ENCODE results near the gene ALDH1A2. TPM values are rescaled to one million over a fixed set of nuclear protein-coding genes. Genes with fewer than 3 reads are reported as not detected.
"Not testable (repeated sequence)": the region's sequence is repeated elsewhere in the genome, so short reads cannot be mapped to it uniquely, and the experiment has no call there.

Gene ALDH1A2
- total RNA-seq, 1 donor from 2014 or later = 7.1 TPM

- intact Hi-C loops (cut with DNase I) = no loop called here
- ATAC-seq (no peak), DNase-seq (ENCODE audit: low spot score) (no peak)
These were observed 49.9 kb downstream of the ALDH1A2 start for GRCh38 chr15:58015565-58015964.

GRCh38 chr15:58014470-58014869, 51.0 kb downstream of the ALDH1A2 start:
- ATAC-seq = no peak
- intact Hi-C loops (cut with DNase I) = no loop called here
- no peak for DNase-seq (ENCODE audit: low spot score)

GRCh38 chr15:58014040-58014439, 51.5 kb downstream of the ALDH1A2 start:
- no peak for ATAC-seq
- no peak for DNase-seq (ENCODE audit: low spot score)
- intact Hi-C loops (cut with DNase I) = no loop called here

- intact Hi-C loops (cut with DNase I) = no loop called here
- DNase-seq (ENCODE audit: low spot score) (no peak), ATAC-seq (no peak)
These were observed 54.5 kb downstream of the ALDH1A2 start for GRCh38 chr15:58010983-58011382.

GRCh38 chr15:58003810-58004209, 61.7 kb downstream of the ALDH1A2 start:
- intact Hi-C loops (cut with DNase I) = no loop called here
- ATAC-seq (no peak), DNase-seq (ENCODE audit: low spot score) (no peak)

- intact Hi-C loops (cut with DNase I) = no loop called here
- no peak for DNase-seq (ENCODE audit: low spot score)
- ATAC-seq = no peak
These were observed 63.0 kb downstream of the ALDH1A2 start for GRCh38 chr15:58002338-58003126.

- ATAC-seq; DNase-seq (ENCODE audit: low spot score); intact Hi-C loops (cut with DNase I): not testable (repeated sequence)
These were observed 65.8 kb downstream of the ALDH1A2 start for GRCh38 chr15:57999699-58000098.

GRCh38 chr15:57996561-57996960, 69.0 kb downstream of the ALDH1A2 start:
- intact Hi-C loops (cut with DNase I) = no loop called here
- no peak for DNase-seq (ENCODE audit: low spot score)
- ATAC-seq = no peak

- intact Hi-C loops (cut with DNase I) = no loop called here
- DNase-seq (ENCODE audit: low spot score) = no peak
- ATAC-seq = no peak
These were observed 71.1 kb downstream of the ALDH1A2 start for GRCh38 chr15:57994221-57995049.

- intact Hi-C loops (cut with DNase I) = no loop called here
- DNase-seq (ENCODE audit: low spot score) (no peak), ATAC-seq (no peak)
These were observed 71.9 kb downstream of the ALDH1A2 start for GRCh38 chr15:57993409-57994145.

GRCh38 chr15:57992761-57993355, 72.7 kb downstream of the ALDH1A2 start:
- ATAC-seq (no peak), DNase-seq (ENCODE audit: low spot score) (no peak)
- intact Hi-C loops (cut with DNase I) = no loop called here

- intact Hi-C loops (cut with DNase I) = no loop called here
- no peak for ATAC-seq
- DNase-seq (ENCODE audit: low spot score) = no peak
These were observed 92.0 kb downstream of the ALDH1A2 start for GRCh38 chr15:57973534-57973933.

GRCh38 chr15:57972864-57973263, 92.6 kb downstream of the ALDH1A2 start:
- no peak for ATAC-seq
- intact Hi-C loops (cut with DNase I) = no loop called here
- no peak for DNase-seq (ENCODE audit: low spot score)

GRCh38 chr15:57969996-57970395, 95.5 kb downstream of the ALDH1A2 start:
- DNase-seq (ENCODE audit: low spot score) = no peak
- no peak for ATAC-seq
- intact Hi-C loops (cut with DNase I) = loop anchor here (5.0 kb wide), 1 partner anchor 1907 kb away; no protein-coding TSS in a partner anchor

GRCh38 chr15:57969355-57969754, 96.2 kb downstream of the ALDH1A2 start:
- intact Hi-C loops (cut with DNase I) = loop anchor here (5.0 kb wide), 1 partner anchor 1908 kb away; no protein-coding TSS in a partner anchor
- no peak for DNase-seq (ENCODE audit: low spot score)
- no peak for ATAC-seq

- DNase-seq (ENCODE audit: low spot score) (no peak), ATAC-seq (no peak)
- intact Hi-C loops (cut with DNase I) = no loop called here
These were observed 102.6 kb downstream of the ALDH1A2 start for GRCh38 chr15:57962887-57963286.

GRCh38 chr15:57961919-57962318, 103.6 kb downstream of the ALDH1A2 start:
- intact Hi-C loops (cut with DNase I) = no loop called here
- ATAC-seq (no peak), DNase-seq (ENCODE audit: low spot score) (no peak)

- intact Hi-C loops (cut with DNase I) = no loop called here
- DNase-seq (ENCODE audit: low spot score) (no peak), ATAC-seq (no peak)
These were observed 108.4 kb downstream of the ALDH1A2 start for GRCh38 chr15:57957113-57957512.

GRCh38 chr15:57953874-57954273, 111.6 kb downstream of the ALDH1A2 start:
- ATAC-seq = no peak

More at GRCh38 chr15:57953874-57954273, 111.6 kb downstream of the ALDH1A2 start:
- intact Hi-C loops (cut with DNase I) = no loop called here
- DNase-seq (ENCODE audit: low spot score) = no peak

Measured in sciatic nerve (tissue), 2 donors.